Measurements from ENCODE around the gene NKX1-1. TPM values are rescaled to one million over a fixed set of nuclear protein-coding genes. Genes with fewer than 3 reads are reported as not detected.

Gene NKX1-1
- total and polyA plus RNA-seq, 9 of the 15 experiments (the other 6 are each of a cell fraction or from before 2014, with no cell fraction given): not detected

DNA sequence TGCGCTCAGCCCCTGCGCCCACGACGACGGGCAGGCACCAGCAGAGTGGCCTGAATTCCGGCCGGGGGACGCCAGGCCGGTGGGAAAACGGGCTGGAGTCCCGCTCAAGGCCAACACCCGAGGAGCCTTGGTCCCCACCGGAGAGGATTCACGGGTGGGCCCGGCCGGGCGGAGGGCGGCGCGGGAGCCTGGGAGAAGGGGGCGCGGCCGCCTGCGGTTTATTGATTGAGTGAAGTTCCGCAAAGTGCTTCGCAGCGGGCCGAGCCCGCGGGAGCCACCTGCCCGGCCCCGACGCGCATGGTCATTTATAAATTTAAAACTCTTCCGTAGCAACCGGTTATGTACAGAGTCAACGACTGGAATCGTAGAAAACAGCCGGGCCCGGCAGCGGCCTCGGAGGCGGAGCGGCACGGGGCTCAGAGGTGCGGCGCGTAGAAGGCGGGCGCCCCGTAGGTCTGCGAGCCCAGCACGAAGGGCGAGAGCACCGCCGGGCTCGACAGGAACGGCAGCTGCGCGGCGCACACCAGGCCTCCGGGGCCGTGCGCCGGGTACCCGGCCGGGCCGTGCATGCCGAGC, 3.6 kb downstream of the NKX1-1 start:
- H3K9me3 ChIP-seq (replicated peaks; ENCODE audit: control insufficient read depth, insufficient read depth, low read depth, low read length): no peaks in the 10 kb centered on the region
- no peak overlapping the region for H3K4me3 ChIP-seq
- no peaks in the 10 kb centered on the region for H3K79me2 ChIP-seq (ENCODE audit: control insufficient read depth, insufficient read depth, low read length)
- H4K20me1 ChIP-seq (replicated peaks; ENCODE audit: control insufficient read depth, insufficient read depth, low read length): no peaks in the 10 kb centered on the region
- H3K4me1 ChIP-seq (replicated peaks in 1 of 2; ENCODE audit: control insufficient read depth in 2 of 2, insufficient read depth in 2 of 2, low read length in 2 of 2): peaks cover 3 to 36% of the 10 kb centered on the region in 2 experiments; a peak in 3 of 5 replicates
- H3K36me3 ChIP-seq (ENCODE audit: control insufficient read depth, insufficient read depth, low read length): no peaks in the 10 kb centered on the region
- no peak overlapping the region for H2AFZ ChIP-seq (ENCODE audit: low read depth, low read length)
- no peak for DNase-seq (ENCODE audit: extremely low read depth in 1 of 4, low spot score in 3 of 4)
- ATAC-seq: no peak
- H3K27me3 ChIP-seq (ENCODE audit: control insufficient read depth in 2 of 2, insufficient read depth in 2 of 2, low read length in 2 of 2): peaks cover 9 to 45% of the 10 kb centered on the region in 2 experiments; a peak in 3 of 5 replicates
- BruUV-seq (replicated peaks): no TSS peak
- no peaks in the 10 kb centered on the region for H3K9me1 ChIP-seq (ENCODE audit: control insufficient read depth, insufficient read depth, low read length)
- no peak overlapping the region for H3K4me2 ChIP-seq (ENCODE audit: insufficient read depth, low read length)
- no peak overlapping the region for H3K9ac ChIP-seq (ENCODE audit: insufficient read depth in 1 of 2, low read depth in 2 of 2, low read length in 2 of 2)
- no peak overlapping the region for H3K27ac ChIP-seq (ENCODE audit: extremely low read depth, low read depth, low read length)
- no peak for FAIRE-seq
- WGBS (ENCODE audit: insufficient coverage, low coverage, missing lambda C conversion rate): 33% methylated on average over 26 of the region's 69 CpGs
- ChIA-PET CTCF (ENCODE audit: low intra/inter-chr PET ratio) (no interaction called here), POLR2A (interaction anchor here (1.2 kb wide), 1 partner anchor 13 kb away, joined by 4 read pairs; no protein-coding TSS in a partner anchor)
- intact Hi-C loops (cut with micrococcal nuclease) (no loop called here), in situ Hi-C loops (cut with MboI) (no loop called here)
- TF ChIP-seq, protein P1, sequence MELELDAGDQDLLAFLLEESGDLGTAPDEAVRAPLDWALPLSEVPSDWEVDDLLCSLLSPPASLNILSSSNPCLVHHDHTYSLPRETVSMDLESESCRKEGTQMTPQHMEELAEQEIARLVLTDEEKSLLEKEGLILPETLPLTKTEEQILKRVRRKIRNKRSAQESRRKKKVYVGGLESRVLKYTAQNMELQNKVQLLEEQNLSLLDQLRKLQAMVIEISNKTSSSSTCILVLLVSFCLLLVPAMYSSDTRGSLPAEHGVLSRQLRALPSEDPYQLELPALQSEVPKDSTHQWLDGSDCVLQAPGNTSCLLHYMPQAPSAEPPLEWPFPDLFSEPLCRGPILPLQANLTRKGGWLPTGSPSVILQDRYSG (tag; conservative IDR thresholded peaks at IDR 0.05; ENCODE audit: low read depth): no peak
- TF ChIP-seq HNRNPK (IDR thresholded peaks at IDR 0.05; ENCODE audit: low read depth, low read length, poor library complexity, severe bottlenecking) (no peak), POLR2G (IDR thresholded peaks at IDR 0.05; ENCODE audit: low read depth, low read length) (no peak), TEAD1 (CRISPR knock-in tag; IDR thresholded peaks at IDR 0.05) (no peak), FOXA3 (CRISPR knock-in tag; conservative IDR thresholded peaks at IDR 0.05 in 1 of 2, IDR thresholded peaks at IDR 0.05 in 1 of 2) (no peak), ZNF717 (CRISPR knock-in tag; IDR thresholded peaks at IDR 0.05) (no peak), MYBL2 (IDR thresholded peaks at IDR 0.05; ENCODE audit: low read depth) (no peak), MYBL2 (CRISPR knock-in tag; IDR thresholded peaks at IDR 0.05; ENCODE audit: borderline replicate concordance) (no peak), TARDBP (IDR thresholded peaks at IDR 0.05) (no peak), POLR3A (IDR thresholded peaks at IDR 0.05; ENCODE audit: borderline replicate concordance, extremely low read depth, insufficient read depth, insufficient read length) (no peak)
- TF ChIP-seq, protein P2, sequence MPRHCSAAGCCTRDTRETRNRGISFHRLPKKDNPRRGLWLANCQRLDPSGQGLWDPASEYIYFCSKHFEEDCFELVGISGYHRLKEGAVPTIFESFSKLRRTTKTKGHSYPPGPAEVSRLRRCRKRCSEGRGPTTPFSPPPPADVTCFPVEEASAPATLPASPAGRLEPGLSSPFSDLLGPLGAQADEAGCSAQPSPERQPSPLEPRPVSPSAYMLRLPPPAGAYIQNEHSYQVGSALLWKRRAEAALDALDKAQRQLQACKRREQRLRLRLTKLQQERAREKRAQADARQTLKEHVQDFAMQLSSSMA (CRISPR knock-in tag; IDR thresholded peaks at IDR 0.05): no peak
- TF ChIP-seq, protein P3, sequence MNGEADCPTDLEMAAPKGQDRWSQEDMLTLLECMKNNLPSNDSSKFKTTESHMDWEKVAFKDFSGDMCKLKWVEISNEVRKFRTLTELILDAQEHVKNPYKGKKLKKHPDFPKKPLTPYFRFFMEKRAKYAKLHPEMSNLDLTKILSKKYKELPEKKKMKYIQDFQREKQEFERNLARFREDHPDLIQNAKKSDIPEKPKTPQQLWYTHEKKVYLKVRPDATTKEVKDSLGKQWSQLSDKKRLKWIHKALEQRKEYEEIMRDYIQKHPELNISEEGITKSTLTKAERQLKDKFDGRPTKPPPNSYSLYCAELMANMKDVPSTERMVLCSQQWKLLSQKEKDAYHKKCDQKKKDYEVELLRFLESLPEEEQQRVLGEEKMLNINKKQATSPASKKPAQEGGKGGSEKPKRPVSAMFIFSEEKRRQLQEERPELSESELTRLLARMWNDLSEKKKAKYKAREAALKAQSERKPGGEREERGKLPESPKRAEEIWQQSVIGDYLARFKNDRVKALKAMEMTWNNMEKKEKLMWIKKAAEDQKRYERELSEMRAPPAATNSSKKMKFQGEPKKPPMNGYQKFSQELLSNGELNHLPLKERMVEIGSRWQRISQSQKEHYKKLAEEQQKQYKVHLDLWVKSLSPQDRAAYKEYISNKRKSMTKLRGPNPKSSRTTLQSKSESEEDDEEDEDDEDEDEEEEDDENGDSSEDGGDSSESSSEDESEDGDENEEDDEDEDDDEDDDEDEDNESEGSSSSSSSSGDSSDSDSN (IDR thresholded peaks at IDR 0.05; ENCODE audit: borderline replicate concordance in 1 of 2, low read depth in 2 of 2, low read length in 2 of 2): no peak
- TF ChIP-seq, protein P4, sequence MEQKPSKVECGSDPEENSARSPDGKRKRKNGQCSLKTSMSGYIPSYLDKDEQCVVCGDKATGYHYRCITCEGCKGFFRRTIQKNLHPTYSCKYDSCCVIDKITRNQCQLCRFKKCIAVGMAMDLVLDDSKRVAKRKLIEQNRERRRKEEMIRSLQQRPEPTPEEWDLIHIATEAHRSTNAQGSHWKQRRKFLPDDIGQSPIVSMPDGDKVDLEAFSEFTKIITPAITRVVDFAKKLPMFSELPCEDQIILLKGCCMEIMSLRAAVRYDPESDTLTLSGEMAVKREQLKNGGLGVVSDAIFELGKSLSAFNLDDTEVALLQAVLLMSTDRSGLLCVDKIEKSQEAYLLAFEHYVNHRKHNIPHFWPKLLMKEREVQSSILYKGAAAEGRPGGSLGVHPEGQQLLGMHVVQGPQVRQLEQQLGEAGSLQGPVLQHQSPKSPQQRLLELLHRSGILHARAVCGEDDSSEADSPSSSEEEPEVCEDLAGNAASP (IDR thresholded peaks at IDR 0.05): no peak
- TF ChIP-seq, protein P5, sequence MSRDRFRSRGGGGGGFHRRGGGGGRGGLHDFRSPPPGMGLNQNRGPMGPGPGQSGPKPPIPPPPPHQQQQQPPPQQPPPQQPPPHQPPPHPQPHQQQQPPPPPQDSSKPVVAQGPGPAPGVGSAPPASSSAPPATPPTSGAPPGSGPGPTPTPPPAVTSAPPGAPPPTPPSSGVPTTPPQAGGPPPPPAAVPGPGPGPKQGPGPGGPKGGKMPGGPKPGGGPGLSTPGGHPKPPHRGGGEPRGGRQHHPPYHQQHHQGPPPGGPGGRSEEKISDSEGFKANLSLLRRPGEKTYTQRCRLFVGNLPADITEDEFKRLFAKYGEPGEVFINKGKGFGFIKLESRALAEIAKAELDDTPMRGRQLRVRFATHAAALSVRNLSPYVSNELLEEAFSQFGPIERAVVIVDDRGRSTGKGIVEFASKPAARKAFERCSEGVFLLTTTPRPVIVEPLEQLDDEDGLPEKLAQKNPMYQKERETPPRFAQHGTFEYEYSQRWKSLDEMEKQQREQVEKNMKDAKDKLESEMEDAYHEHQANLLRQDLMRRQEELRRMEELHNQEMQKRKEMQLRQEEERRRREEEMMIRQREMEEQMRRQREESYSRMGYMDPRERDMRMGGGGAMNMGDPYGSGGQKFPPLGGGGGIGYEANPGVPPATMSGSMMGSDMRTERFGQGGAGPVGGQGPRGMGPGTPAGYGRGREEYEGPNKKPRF (IDR thresholded peaks at IDR 0.05; ENCODE audit: low read depth, low read length): no peak

Measured in K562 (cell line).